ENCODE data around the gene HLCS.

The HLCS gene

GRCh38 chr21:36839123-36839522 is 127.3 kb downstream of the HLCS start:
- ChIA-PET POLR2A (no interaction called here), CTCF (interaction anchor here (1.3 to 1.9 kb wide), 2 partner anchors 16 to 334 kb away, joined by 3 to 5 read pairs; no protein-coding TSS in a partner anchor)
- no peak for DNase-seq (ENCODE audit: low read depth, low spot score)

DNA sequence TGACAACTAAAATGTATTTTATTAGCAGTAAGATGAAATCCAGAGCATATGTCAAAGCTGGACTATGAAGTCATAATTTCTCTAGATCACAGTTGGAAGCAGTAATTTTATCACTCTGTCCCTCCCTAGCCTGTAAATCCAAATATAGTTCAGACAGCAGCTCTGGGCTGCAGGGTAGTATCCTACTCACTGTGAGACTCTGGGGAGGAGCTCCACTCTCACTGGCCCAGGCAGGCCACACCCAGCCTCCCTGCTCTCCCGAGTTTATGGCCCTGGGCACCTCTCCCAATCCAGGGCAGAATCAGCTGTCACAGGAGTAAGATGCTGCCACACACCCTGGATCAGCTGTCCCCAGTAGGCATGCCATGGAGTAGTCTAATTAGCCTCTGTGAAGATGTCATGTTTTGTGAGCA is 131.1 kb downstream of the HLCS start:
- CTCF ChIA-PET, result no interaction called here
- POLR2A ChIA-PET, result no interaction called here
- TF ChIP-seq, protein P1, sequence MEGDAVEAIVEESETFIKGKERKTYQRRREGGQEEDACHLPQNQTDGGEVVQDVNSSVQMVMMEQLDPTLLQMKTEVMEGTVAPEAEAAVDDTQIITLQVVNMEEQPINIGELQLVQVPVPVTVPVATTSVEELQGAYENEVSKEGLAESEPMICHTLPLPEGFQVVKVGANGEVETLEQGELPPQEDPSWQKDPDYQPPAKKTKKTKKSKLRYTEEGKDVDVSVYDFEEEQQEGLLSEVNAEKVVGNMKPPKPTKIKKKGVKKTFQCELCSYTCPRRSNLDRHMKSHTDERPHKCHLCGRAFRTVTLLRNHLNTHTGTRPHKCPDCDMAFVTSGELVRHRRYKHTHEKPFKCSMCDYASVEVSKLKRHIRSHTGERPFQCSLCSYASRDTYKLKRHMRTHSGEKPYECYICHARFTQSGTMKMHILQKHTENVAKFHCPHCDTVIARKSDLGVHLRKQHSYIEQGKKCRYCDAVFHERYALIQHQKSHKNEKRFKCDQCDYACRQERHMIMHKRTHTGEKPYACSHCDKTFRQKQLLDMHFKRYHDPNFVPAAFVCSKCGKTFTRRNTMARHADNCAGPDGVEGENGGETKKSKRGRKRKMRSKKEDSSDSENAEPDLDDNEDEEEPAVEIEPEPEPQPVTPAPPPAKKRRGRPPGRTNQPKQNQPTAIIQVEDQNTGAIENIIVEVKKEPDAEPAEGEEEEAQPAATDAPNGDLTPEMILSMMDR (IDR thresholded peaks at IDR 0.05; ENCODE audit: insufficient read depth, low read length, missing control alignments), result no peak
- no peak overlapping the region for H3K4me3 ChIP-seq (ENCODE audit: low read depth, low read length)
- no peak for DNase-seq (ENCODE audit: low read depth, low spot score)

More at GRCh38 chr21:36839123-36839522, 127.3 kb downstream of the HLCS start:
- H3K4me3 ChIP-seq (ENCODE audit: low read depth, low read length), result no peak overlapping the region
- TF ChIP-seq, protein P1 (IDR thresholded peaks at IDR 0.05; ENCODE audit: insufficient read depth, low read length, missing control alignments), result no peak

GRCh38 chr21:36834192-36834591 is 132.3 kb downstream of the HLCS start:
- CTCF ChIA-PET, result no interaction called here
- DNase-seq (ENCODE audit: low read depth, low spot score), result no peak
- TF ChIP-seq, protein P1 (IDR thresholded peaks at IDR 0.05; ENCODE audit: insufficient read depth, low read length, missing control alignments), result no peak
- H3K4me3 ChIP-seq (ENCODE audit: low read depth, low read length), result no peak overlapping the region
- POLR2A ChIA-PET, result no interaction called here

DNA sequence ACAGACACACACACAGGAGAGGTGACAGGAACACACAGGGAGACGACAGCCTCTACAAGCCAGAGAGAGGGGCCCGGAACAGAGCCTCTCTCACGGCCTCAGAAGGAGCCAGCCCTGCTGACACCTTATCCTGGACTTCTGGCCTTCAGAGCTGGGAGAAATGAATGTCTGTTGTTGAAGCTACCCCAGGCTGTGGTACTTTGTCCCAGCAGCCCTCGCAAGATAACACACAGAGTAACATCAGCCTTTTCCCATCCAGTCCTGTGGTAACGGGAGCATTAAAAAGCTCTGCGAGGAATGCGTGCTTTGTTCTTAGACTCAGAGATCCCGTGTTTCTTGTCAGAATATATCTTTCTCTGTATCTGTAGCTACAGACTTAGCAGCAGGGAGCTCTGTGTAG is 136.4 kb downstream of the HLCS start:
- TF ChIP-seq, protein P1 (IDR thresholded peaks at IDR 0.05; ENCODE audit: insufficient read depth, low read length, missing control alignments), result no peak
- no peak overlapping the region for H3K4me3 ChIP-seq (ENCODE audit: low read depth, low read length)
- POLR2A ChIA-PET, result no interaction called here
- CTCF ChIA-PET, result no interaction called here
- DNase-seq (ENCODE audit: low read depth, low spot score), result no peak

DNA sequence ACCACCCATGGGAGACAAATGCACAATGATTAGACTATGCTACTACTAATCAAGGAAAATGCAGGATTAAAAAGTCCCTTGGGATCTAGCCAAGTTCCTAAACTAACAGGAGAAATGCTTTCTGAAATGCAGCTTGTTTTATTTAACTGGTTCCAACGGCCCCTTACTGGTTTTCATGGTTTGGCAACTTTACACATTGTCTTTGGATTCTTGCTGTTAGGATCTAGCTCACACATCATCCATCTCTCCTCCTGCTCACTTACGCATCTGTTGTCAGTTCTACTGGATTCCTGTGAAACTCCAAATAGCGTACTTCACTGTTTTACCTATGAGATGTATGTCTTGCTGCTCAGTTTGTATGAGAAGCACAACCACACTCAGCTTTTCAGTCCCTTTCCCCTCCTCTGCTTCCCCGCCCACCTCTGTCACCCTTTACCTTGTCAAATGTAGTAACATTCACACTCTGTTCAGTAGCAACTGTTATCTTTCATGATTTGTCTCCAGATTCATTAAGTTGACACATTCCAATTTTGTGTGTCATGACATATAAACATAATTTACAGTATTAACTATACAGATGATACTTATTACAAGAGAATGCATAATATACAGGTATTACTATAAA is 137.5 kb downstream of the HLCS start:
- ChIA-PET POLR2A (no interaction called here), CTCF (no interaction called here)
- TF ChIP-seq, protein P1 (IDR thresholded peaks at IDR 0.05; ENCODE audit: insufficient read depth, low read length, missing control alignments), result no peak
- DNase-seq (ENCODE audit: low read depth, low spot score), result no peak
- H3K4me3 ChIP-seq (ENCODE audit: low read depth, low read length), result no peak overlapping the region

DNA sequence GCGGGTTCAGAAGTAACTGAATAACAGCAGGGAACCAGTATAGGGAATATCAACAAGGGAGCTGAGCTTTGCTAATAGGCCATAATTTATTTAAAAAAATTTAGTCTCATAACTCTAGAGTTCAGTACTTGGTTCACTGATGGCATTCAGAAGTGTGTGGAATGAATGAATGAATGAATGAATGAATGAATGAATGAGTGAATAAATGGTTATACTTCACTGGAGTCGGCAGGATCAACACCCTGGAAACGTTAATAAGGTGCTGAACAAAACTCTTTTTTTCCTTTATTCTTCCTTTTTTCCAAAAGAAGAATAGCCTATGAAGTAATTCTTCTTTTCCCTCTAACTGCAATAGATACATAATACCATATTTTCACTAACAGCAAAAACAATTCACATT is 138.3 kb downstream of the HLCS start:
- ChIA-PET CTCF (no interaction called here), POLR2A (no interaction called here)
- no peak overlapping the region for H3K4me3 ChIP-seq (ENCODE audit: low read depth, low read length)
- TF ChIP-seq, protein P1 (IDR thresholded peaks at IDR 0.05; ENCODE audit: insufficient read depth, low read length, missing control alignments), result no peak
- no peak for DNase-seq (ENCODE audit: low read depth, low spot score)

All from AG04449 (cell line).